Panc1 (cell line): Measurements from ENCODE around the gene INO80. TPM values are rescaled to one million over a fixed set of nuclear protein-coding genes. Genes with fewer than 3 reads are reported as not detected.

Source experiments
- ATAC-seq: fragments of 200-7000 bp; cut with Tn5 transposase; 2 replicates; pipeline ENCODE4 v1.9.1; 2020; ENCODE audit warnings: mild to moderate bottlenecking, moderate library complexity
- BruUV-seq: library from RNA; stranded (reverse); fragments of 400-500 nt; replicated peaks from 2 replicates; lab custom pipeline; 2021; lab: Mats Ljungman, UMichigan
- CTCF ChIA-PET: fragments of 300-600 bp; sonication (Branson Sonifier 250); formaldehyde crosslinking; loops from one replicate; lab custom pipeline; 2022; ENCODE audit warnings: antibody characterized with exemption; lab: Charles Lee
- POLR2A ChIA-PET: fragments of 300-600 bp; sonication (Branson Sonifier 250); formaldehyde crosslinking; loops from one replicate; lab custom pipeline; 2022; ENCODE audit warnings: antibody characterized with exemption; lab: Charles Lee
- DNase-seq: peaks from one replicate; pipeline ENCODE4 v3.0.0-alpha.2; 2010; ENCODE audit warnings: low read depth, low spot score
- H3K27ac ChIP-seq: 2 replicates; pipeline ENCODE4 v1.5.1; 2011; ENCODE audit warnings: mild to moderate bottlenecking, low read length, inconsistent platforms
- H3K27me3 ChIP-seq: fragments of 200-500 bp; sonication (Bioruptor generic); 2 replicates; pipeline ENCODE4 v1.6.0; 2014; ENCODE audit warnings: low read length, inconsistent platforms; ENCODE audit not compliant: control insufficient read depth, insufficient read depth
- H3K36me3 ChIP-seq: fragments of 200-500 bp; sonication (Bioruptor generic); 2 replicates; pipeline ENCODE4 v1.5.1; 2014; ENCODE audit warnings: inconsistent platforms, mild to moderate bottlenecking, low read length, moderate library complexity; ENCODE audit not compliant: control insufficient read depth, insufficient read depth
- H3K4me1 ChIP-seq: 2 replicates; pipeline ENCODE4 v1.5.1; 2011; ENCODE audit warnings: inconsistent platforms, mild to moderate bottlenecking, low read length, moderate library complexity; ENCODE audit not compliant: control insufficient read depth, insufficient read depth
- H3K4me3 ChIP-seq, 2 experiments: 2 replicates each; pipeline ENCODE4 v1.5.1; 2011 to 2012; ENCODE audit warnings: low read depth in 2 of 2, low read length in 2 of 2, mild to moderate bottlenecking in 2 of 2, inconsistent platforms in 1 of 2, moderate library complexity in 1 of 2
- H3K9me3 ChIP-seq: fragments of 200-500 bp; sonication (Bioruptor generic); 2 replicates; pipeline ENCODE4 v1.5.1; 2014; ENCODE audit warnings: low read depth, mild to moderate bottlenecking, inconsistent platforms, low read length, moderate library complexity; ENCODE audit not compliant: control insufficient read depth, insufficient read depth
- CTCF ChIP-seq: fragments of 450-650 bp; IDR thresholded peaks from 2 replicates; pipeline ENCODE4 v1.5.1; 2017; ENCODE audit warnings: mild to moderate bottlenecking
- POLR2AphosphoS5 ChIP-seq: IDR thresholded peaks from 2 replicates; pipeline ENCODE4 v1.6.1; 2012; ENCODE audit warnings: mild to moderate bottlenecking, low read depth, low read length, moderate library complexity
- REST ChIP-seq, 2 experiments: IDR thresholded peaks; 2 replicates each; pipeline ENCODE4 v1.6.1; 2011 to 2012; ENCODE audit warnings: low read depth in 2 of 2, control low read depth in 1 of 2, low read length in 1 of 2, mild to moderate bottlenecking in 1 of 2, moderate library complexity in 1 of 2; ENCODE audit not compliant: insufficient read depth in 1 of 2
- SIN3A ChIP-seq: IDR thresholded peaks from 2 replicates; pipeline ENCODE4 v1.6.1; 2012; ENCODE audit warnings: low read depth, mild to moderate bottlenecking, low read length, moderate library complexity, borderline replicate concordance; ENCODE audit not compliant: insufficient read depth
- TCF7L2 ChIP-seq: IDR thresholded peaks from 2 replicates; pipeline ENCODE4 v1.6.1; 2011; ENCODE audit warnings: mild to moderate bottlenecking, low read depth, low read length, inconsistent platforms
- in situ Hi-C: cut with HindIII; loops from 2 replicates; pipeline ENCODE4 v1.10.0; 2016; ENCODE audit warnings: low sequenced_read_pairs, low pct_unique_long_range_greater_than_20kb
- intact Hi-C: fragments of 100-400 bp; cut with micrococcal nuclease; formaldehyde crosslinking; loops from one replicate; pipeline ENCODE4 v1.10.0; 2022; ENCODE audit not compliant: unreplicated experiment
- total RNA-seq: library from RNA; stranded (reverse); gene quantifications from one replicate; pipeline ENCODE4 v1.2.1, GENCODE V29; 2021; ENCODE audit not compliant: unreplicated experiment

Gene INO80
- total RNA-seq, 1 experiment from 2014 or later, result 26.2 TPM

DNA sequence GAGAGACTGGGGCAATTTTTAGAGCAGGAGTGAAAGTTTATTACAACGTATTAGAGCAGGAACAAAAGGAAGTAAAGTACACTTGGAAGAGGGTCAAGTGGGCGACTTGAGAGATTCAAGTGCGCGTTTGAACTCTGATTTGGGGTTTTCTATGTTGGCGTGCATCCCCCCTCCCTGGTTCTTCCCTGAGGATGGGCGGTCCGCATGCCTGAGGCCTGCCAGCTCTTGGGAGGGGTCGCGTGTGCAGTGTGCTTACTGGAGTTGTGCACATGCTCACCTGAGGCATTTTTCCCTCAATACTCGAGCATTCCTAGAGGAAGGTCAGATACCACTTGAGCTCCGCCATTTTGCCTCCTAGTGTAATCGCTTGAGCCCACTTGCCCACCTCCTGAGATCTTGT is 173.2 kb downstream of the INO80 start:
- no peak overlapping the region for H3K4me3 ChIP-seq
- no peaks in the 10 kb centered on the region for H3K9me3 ChIP-seq
- H3K27me3 ChIP-seq, result no peaks in the 10 kb centered on the region
- H3K27ac ChIP-seq, result peak overlapping the region; percentile 79; the same call in 1 of the 2 replicates
- BruUV-seq, result no TSS peak
- in situ Hi-C loops, result no loop called here
- no peak for TF ChIP-seq REST (IDR thresholded peaks at IDR 0.05; ENCODE audit: insufficient read depth in 1 of 2, low read depth in 2 of 2, low read length in 1 of 2)
- POLR2A ChIA-PET, result interaction anchor here (0.6 kb wide), 1 partner anchor 287 kb away, joined by 8 read pairs; no protein-coding TSS in a partner anchor
- DNase-seq (no peak), ATAC-seq (no peak)
- intact Hi-C loops, result loop anchor here (10.0 kb wide), 1 partner anchor 242 kb away; no protein-coding TSS in a partner anchor
- no peaks in the 10 kb centered on the region for H3K36me3 ChIP-seq
- H3K4me1 ChIP-seq, result peaks cover 19% of the 10 kb centered on the region
- CTCF ChIA-PET, result interaction anchor here (0.7 to 1.6 kb wide), 4 partner anchors 14 to 40 kb away, joined by 3 to 8 read pairs (median 3); no protein-coding TSS in a partner anchor

DNA sequence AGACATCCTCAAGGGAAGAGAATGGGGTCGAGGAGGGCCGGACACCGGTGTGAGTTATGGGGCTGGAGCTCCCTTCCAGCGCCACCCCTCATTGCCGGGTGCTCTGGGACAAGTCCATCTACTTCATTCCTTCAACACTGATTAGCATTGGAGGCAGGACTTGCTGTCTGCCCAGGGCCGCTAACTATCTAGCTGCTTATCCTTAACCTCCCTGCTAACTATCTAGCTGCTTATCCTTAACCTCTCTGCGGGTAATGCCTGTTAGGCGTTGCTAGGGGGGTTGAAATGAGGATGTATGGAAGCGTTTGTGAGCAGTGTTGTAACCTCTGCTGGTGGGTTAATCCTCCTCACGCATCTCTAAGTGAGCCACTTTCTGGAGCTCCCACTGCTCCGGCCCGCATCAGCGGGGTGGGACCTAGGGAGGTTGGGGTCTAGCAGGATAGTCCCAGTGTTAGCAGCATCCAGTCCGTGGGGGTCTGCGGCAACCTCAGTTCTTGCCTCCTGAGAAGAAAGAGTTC is 173.7 kb downstream of the INO80 start:
- Histone ChIP-seq H3K36me3 (no peaks in the 10 kb centered on the region), H3K27me3 (no peaks in the 10 kb centered on the region), H3K27ac (peak overlapping the region; percentile 79), H3K4me3 (peak overlapping the region; percentile 50 to 51), H3K4me1 (peaks cover 19% of the 10 kb centered on the region), H3K9me3 (no peaks in the 10 kb centered on the region)
- no TSS peak for BruUV-seq
- intact Hi-C loops, result loop anchor here (10.0 kb wide), 1 partner anchor 242 kb away; no protein-coding TSS in a partner anchor
- POLR2A ChIA-PET, result no interaction called here
- CTCF ChIA-PET, result interaction anchor here (0.7 to 1.6 kb wide), 5 partner anchors 12 to 39 kb away, joined by 3 to 8 read pairs (median 3); no protein-coding TSS in a partner anchor
- ATAC-seq, result no peak
- in situ Hi-C loops, result no loop called here
- no peak for DNase-seq
- TF ChIP-seq POLR2AphosphoS5, result no peak
- no peak for TF ChIP-seq REST (IDR thresholded peaks at IDR 0.05; ENCODE audit: insufficient read depth in 1 of 2, low read depth in 2 of 2, low read length in 1 of 2)
- TF ChIP-seq TCF7L2, result no peak
- TF ChIP-seq CTCF, result no peak
- no peak for TF ChIP-seq SIN3A
